HEK293 (cell line): ENCODE data around the gene PREX1.

ENCODE experiments used
- CTCF ChIA-PET: fragments of 350-600 bp; formaldehyde crosslinking; extraction: SDS; loops from one replicate; lab custom pipeline; 2021; ENCODE audit warnings: antibody characterized with exemption; lab: Yijun Ruan, JAX
- POLR2A ChIA-PET: fragments of 300-600 bp; formaldehyde crosslinking; extraction: SDS; loops from one replicate; lab custom pipeline; 2020; ENCODE audit warnings: antibody characterized with exemption, inconsistent platforms; lab: Yijun Ruan, JAX
- H3K27ac ChIP-seq: fragments of 200-500 bp; sonication (Bioruptor generic); 2 replicates; pipeline ENCODE4 v1.5.1; 2014; ENCODE audit warnings: low read depth, low read length, control low read depth, inconsistent platforms; ENCODE audit errors: extremely low read depth
- H3K36me3 ChIP-seq, 2 experiments: fragments of 200-500 bp in 1 of 2; sonication (Bioruptor generic) in 1 of 2; 1 replicate in 1 of 2; 2 replicates in 1 of 2; pipeline ENCODE4 v1.5.1; 2014 to 2017; ENCODE audit warnings: inconsistent platforms in 2 of 2, low read length in 2 of 2; ENCODE audit not compliant: control insufficient read depth in 2 of 2, insufficient read depth in 1 of 2
- H3K4me1 ChIP-seq: fragments of 200-500 bp; sonication (Bioruptor generic); 2 replicates; pipeline ENCODE4 v1.5.1; 2014; ENCODE audit warnings: mild to moderate bottlenecking, low read length, inconsistent platforms; ENCODE audit not compliant: control insufficient read depth, insufficient read depth
- H3K4me3 ChIP-seq: 2 replicates; pipeline ENCODE4 v1.5.1; 2011; ENCODE audit warnings: low read depth, mild to moderate bottlenecking, control low read depth, low read length, moderate library complexity
- H3K9me3 ChIP-seq: fragments of 200-500 bp; sonication (Bioruptor generic); 2 replicates; pipeline ENCODE4 v1.5.1; 2014; ENCODE audit warnings: low read depth, low read length, inconsistent platforms; ENCODE audit not compliant: control insufficient read depth, insufficient read depth
- GFI1B ChIP-seq: fragments of 450-650 bp; formaldehyde crosslinking; IDR thresholded peaks from 2 replicates; pipeline ENCODE4 v1.5.1; 2016; ENCODE audit warnings: missing biosample characterization, missing genetic modification characterization
- GLI2 ChIP-seq: fragments of 450-650 bp; formaldehyde crosslinking; IDR thresholded peaks from 2 replicates; pipeline ENCODE4; 2017; ENCODE audit warnings: missing biosample characterization, missing genetic modification characterization, low read depth, borderline replicate concordance
- KLF9 ChIP-seq: fragments of 450-650 bp; formaldehyde crosslinking; IDR thresholded peaks from 2 replicates; pipeline ENCODE4 v1.5.1; 2016; ENCODE audit warnings: missing biosample characterization, missing genetic modification characterization, low read depth
- OSR2 ChIP-seq: fragments of 450-650 bp; formaldehyde crosslinking; IDR thresholded peaks from 2 replicates; pipeline ENCODE4 v1.5.1; 2016; ENCODE audit warnings: missing biosample characterization, missing genetic modification characterization
- TRIM28 ChIP-seq: IDR thresholded peaks from 2 replicates; pipeline ENCODE4 v1.6.1; 2011; ENCODE audit warnings: low read length, control low read depth, borderline replicate concordance
- WT1 ChIP-seq: fragments of 450-650 bp; formaldehyde crosslinking; IDR thresholded peaks from 2 replicates; pipeline ENCODE4 v1.5.1; 2016; ENCODE audit warnings: missing biosample characterization, missing genetic modification characterization
- ZBTB48 ChIP-seq: fragments of 450-650 bp; formaldehyde crosslinking; IDR thresholded peaks from 2 replicates; pipeline ENCODE4 v1.5.1; 2016; ENCODE audit warnings: missing biosample characterization, missing genetic modification characterization
- ZFP69B ChIP-seq: fragments of 450-650 bp; formaldehyde crosslinking; IDR thresholded peaks from 2 replicates; pipeline ENCODE4 v1.5.1; 2016; ENCODE audit warnings: missing biosample characterization, missing genetic modification characterization
- ZNF362 ChIP-seq: fragments of 450-650 bp; formaldehyde crosslinking; IDR thresholded peaks from 2 replicates; pipeline ENCODE4 v1.5.1; 2016; ENCODE audit warnings: missing biosample characterization, missing genetic modification characterization
- ZNF366 ChIP-seq: fragments of 450-650 bp; formaldehyde crosslinking; conservative IDR thresholded peaks from 2 replicates; pipeline ENCODE4 v1.5.1; 2016; ENCODE audit warnings: missing biosample characterization, missing genetic modification characterization
- ZNF394 ChIP-seq: fragments of 450-650 bp; formaldehyde crosslinking; IDR thresholded peaks from 2 replicates; pipeline ENCODE4 v1.5.1; 2016; ENCODE audit warnings: missing biosample characterization, missing genetic modification characterization, mild to moderate bottlenecking, moderate library complexity, borderline replicate concordance
- ZNF473 ChIP-seq: fragments of 450-650 bp; formaldehyde crosslinking; IDR thresholded peaks from 2 replicates; pipeline ENCODE4 v1.5.1; 2017; ENCODE audit warnings: missing biosample characterization, missing genetic modification characterization
- ZNF510 ChIP-seq: fragments of 450-650 bp; formaldehyde crosslinking; IDR thresholded peaks from 2 replicates; pipeline ENCODE4 v1.5.1; 2018; ENCODE audit warnings: mild to moderate bottlenecking, missing genetic modification characterization, missing biosample characterization; ENCODE audit not compliant: insufficient replicate concordance
- ZNF514 ChIP-seq: fragments of 450-650 bp; formaldehyde crosslinking; IDR thresholded peaks from 2 replicates; pipeline ENCODE4 v1.5.1; 2016; ENCODE audit warnings: missing biosample characterization, missing genetic modification characterization
- ZNF560 ChIP-seq: fragments of 450-650 bp; formaldehyde crosslinking; IDR thresholded peaks from 2 replicates; pipeline ENCODE4 v1.5.1; 2017; ENCODE audit warnings: missing biosample characterization, missing genetic modification characterization, borderline replicate concordance
- ZNF571 ChIP-seq: fragments of 450-650 bp; formaldehyde crosslinking; IDR thresholded peaks from 2 replicates; pipeline ENCODE4 v1.5.0; 2017; ENCODE audit warnings: missing biosample characterization, missing genetic modification characterization
- ZNF580 ChIP-seq: fragments of 450-650 bp; formaldehyde crosslinking; IDR thresholded peaks from 2 replicates; pipeline ENCODE4 v1.5.1; 2016; ENCODE audit warnings: missing biosample characterization, missing genetic modification characterization
- ZNF76 ChIP-seq: fragments of 450-650 bp; formaldehyde crosslinking; IDR thresholded peaks from 2 replicates; pipeline ENCODE4; 2016; ENCODE audit warnings: low read depth, missing biosample characterization, missing genetic modification characterization, borderline replicate concordance
- ZNF768 ChIP-seq: fragments of 450-650 bp; formaldehyde crosslinking; IDR thresholded peaks from 2 replicates; pipeline ENCODE4 v1.5.1; 2018; ENCODE audit warnings: missing biosample characterization, mild to moderate bottlenecking, missing genetic modification characterization
- ZNF792 ChIP-seq: fragments of 450-650 bp; formaldehyde crosslinking; IDR thresholded peaks from 2 replicates; pipeline ENCODE4 v1.5.1; 2016; ENCODE audit warnings: missing biosample characterization, missing genetic modification characterization
- ZNF843 ChIP-seq: fragments of 450-650 bp; formaldehyde crosslinking; IDR thresholded peaks from 2 replicates; pipeline ENCODE4 v1.5.1; 2016; ENCODE audit warnings: missing biosample characterization, missing genetic modification characterization
- ZXDB ChIP-seq: fragments of 450-650 bp; formaldehyde crosslinking; IDR thresholded peaks from 2 replicates; pipeline ENCODE4 v1.5.1; 2016; ENCODE audit warnings: missing biosample characterization, missing genetic modification characterization
- TF ChIP-seq, protein P1 (sequence below): fragments of 450-650 bp; formaldehyde crosslinking; IDR thresholded peaks from 2 replicates; pipeline ENCODE4 v1.5.1; 2016; ENCODE audit warnings: missing biosample characterization, missing genetic modification characterization, borderline replicate concordance

PREX1 gene

GRCh38 chr20:48831718-48832404 is 4.1 kb upstream of the PREX1 start (continued):
- TF ChIP-seq, protein P1, sequence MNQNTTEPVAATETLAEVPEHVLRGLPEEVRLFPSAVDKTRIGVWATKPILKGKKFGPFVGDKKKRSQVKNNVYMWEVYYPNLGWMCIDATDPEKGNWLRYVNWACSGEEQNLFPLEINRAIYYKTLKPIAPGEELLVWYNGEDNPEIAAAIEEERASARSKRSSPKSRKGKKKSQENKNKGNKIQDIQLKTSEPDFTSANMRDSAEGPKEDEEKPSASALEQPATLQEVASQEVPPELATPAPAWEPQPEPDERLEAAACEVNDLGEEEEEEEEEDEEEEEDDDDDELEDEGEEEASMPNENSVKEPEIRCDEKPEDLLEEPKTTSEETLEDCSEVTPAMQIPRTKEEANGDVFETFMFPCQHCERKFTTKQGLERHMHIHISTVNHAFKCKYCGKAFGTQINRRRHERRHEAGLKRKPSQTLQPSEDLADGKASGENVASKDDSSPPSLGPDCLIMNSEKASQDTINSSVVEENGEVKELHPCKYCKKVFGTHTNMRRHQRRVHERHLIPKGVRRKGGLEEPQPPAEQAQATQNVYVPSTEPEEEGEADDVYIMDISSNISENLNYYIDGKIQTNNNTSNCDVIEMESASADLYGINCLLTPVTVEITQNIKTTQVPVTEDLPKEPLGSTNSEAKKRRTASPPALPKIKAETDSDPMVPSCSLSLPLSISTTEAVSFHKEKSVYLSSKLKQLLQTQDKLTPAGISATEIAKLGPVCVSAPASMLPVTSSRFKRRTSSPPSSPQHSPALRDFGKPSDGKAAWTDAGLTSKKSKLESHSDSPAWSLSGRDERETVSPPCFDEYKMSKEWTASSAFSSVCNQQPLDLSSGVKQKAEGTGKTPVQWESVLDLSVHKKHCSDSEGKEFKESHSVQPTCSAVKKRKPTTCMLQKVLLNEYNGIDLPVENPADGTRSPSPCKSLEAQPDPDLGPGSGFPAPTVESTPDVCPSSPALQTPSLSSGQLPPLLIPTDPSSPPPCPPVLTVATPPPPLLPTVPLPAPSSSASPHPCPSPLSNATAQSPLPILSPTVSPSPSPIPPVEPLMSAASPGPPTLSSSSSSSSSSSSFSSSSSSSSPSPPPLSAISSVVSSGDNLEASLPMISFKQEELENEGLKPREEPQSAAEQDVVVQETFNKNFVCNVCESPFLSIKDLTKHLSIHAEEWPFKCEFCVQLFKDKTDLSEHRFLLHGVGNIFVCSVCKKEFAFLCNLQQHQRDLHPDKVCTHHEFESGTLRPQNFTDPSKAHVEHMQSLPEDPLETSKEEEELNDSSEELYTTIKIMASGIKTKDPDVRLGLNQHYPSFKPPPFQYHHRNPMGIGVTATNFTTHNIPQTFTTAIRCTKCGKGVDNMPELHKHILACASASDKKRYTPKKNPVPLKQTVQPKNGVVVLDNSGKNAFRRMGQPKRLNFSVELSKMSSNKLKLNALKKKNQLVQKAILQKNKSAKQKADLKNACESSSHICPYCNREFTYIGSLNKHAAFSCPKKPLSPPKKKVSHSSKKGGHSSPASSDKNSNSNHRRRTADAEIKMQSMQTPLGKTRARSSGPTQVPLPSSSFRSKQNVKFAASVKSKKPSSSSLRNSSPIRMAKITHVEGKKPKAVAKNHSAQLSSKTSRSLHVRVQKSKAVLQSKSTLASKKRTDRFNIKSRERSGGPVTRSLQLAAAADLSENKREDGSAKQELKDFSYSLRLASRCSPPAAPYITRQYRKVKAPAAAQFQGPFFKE (tag by site-specific recombination): no peak
- peak; percentile 68; the same call in 1 of the 2 replicates for TF ChIP-seq ZNF362
- no peak for TF ChIP-seq GLI2 (tag by site-specific recombination)
- TF ChIP-seq ZNF571 (tag by site-specific recombination): no peak
- peak; percentile 42; the same call in 1 of the 2 replicates for TF ChIP-seq ZBTB48
- TF ChIP-seq ZNF366 (tag by site-specific recombination): 0 out of 2 replicates have a peak, but pooled peaks have one; percentile 22
- TF ChIP-seq WT1 (tag by site-specific recombination): peak; percentile 88
- no peak for TF ChIP-seq ZNF580 (tag by site-specific recombination)
- 0 out of 2 replicates have a peak, but pooled peaks have one; percentile 12 for TF ChIP-seq ZNF394

DNA sequence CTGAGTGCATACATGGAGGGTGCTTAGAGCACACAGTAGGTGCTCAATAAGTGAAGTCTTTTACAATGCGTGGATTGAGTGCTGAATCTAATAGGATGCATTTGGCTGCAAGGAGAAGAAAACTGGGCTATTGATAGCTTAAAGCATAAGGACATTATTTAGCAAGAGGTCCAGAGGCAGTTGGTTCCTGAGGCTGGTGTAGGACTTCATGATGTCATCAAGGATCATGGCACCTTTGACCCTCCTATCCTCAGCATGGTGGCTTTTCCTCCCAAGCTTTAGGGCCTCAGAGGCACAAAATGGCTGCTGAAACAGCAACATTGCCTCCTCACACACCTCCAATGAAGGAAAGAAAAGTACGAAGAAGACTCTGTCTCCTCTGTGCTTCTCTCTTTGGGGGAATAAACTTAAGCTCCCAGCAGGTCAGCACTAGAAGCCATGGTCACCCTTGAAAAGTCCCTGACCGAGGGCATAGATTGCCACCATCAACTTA is 3.1 kb upstream of the PREX1 start:
- Histone ChIP-seq H3K4me3 (no peak overlapping the region), H3K9me3 (no peaks in the 10 kb centered on the region), H3K27ac (no peak overlapping the region), H3K4me1 (0 out of 2 replicates have a peak, but pooled peaks cover 4% of the 10 kb centered on the region), H3K36me3 (no peaks in the 10 kb centered on the region)
- POLR2A ChIA-PET: no interaction called here
- TF ChIP-seq ZNF792 (tag by site-specific recombination): no peak
- no peak for TF ChIP-seq ZNF514 (tag by site-specific recombination)
- TF ChIP-seq GFI1B (tag by site-specific recombination): no peak
- TF ChIP-seq KLF9 (tag by site-specific recombination): no peak
- TF ChIP-seq ZNF76: no peak
- TF ChIP-seq ZNF560 (tag by site-specific recombination): no peak
- TF ChIP-seq ZNF473 (tag by site-specific recombination): no peak
- TF ChIP-seq ZNF843 (tag by site-specific recombination): no peak
- no peak for TF ChIP-seq ZNF510 (tag by site-specific recombination)
- no peak for TF ChIP-seq ZFP69B (tag by site-specific recombination)
- TF ChIP-seq TRIM28: no peak
- no peak for TF ChIP-seq ZNF768 (tag by site-specific recombination)
- no peak for TF ChIP-seq ZXDB (tag by site-specific recombination)
- TF ChIP-seq OSR2 (tag by site-specific recombination): no peak
- CTCF ChIA-PET: interaction anchor here (0.6 kb wide), 1 partner anchor 74 kb away, joined by 4 read pairs; no protein-coding TSS in a partner anchor
